HCT116 (cell line): ENCODE data around the gene RCSD1. TPM values are rescaled to one million over a fixed set of nuclear protein-coding genes. Genes with fewer than 3 reads are reported as not detected.

Experiments
- ATAC-seq: fragments of 200-7000 bp; cut with Tn5 transposase; 2 replicates; pipeline ENCODE4 v1.9.1; 2020; ENCODE audit warnings: mild to moderate bottlenecking, moderate library complexity
- BruUV-seq: library from RNA; stranded (reverse); fragments of 400-500 nt; replicated peaks from 2 replicates; lab custom pipeline; 2021; lab: Mats Ljungman, UMichigan
- CTCF ChIA-PET: fragments of 300-600 bp; sonication (Branson Sonifier 250); formaldehyde crosslinking; loops from one replicate; lab custom pipeline; 2021; ENCODE audit warnings: antibody characterized with exemption; lab: Charles Lee
- POLR2A ChIA-PET: fragments of 300-600, 350-600 bp; sonication (Branson Sonifier 250); formaldehyde crosslinking; loops from one replicate; lab custom pipeline; 2021; ENCODE audit warnings: antibody characterized with exemption; lab: Charles Lee
- RAD21 ChIA-PET, 2 experiments: fragments of 300-600 bp; sonication (Branson Sonifier 250); formaldehyde crosslinking; loops; one replicate each; lab custom pipeline; 2023; ENCODE audit warnings: low total read pairs in 2 of 2; ENCODE audit not compliant: uncharacterized antibody in 2 of 2, unreplicated experiment in 2 of 2, low non-redundant PET in 1 of 2; lab: Charles Lee
- DNase-seq: peaks from one replicate; pipeline ENCODE4 v3.0.0-alpha.2; 2010; ENCODE audit warnings: low read depth, low spot score
- H2AFZ ChIP-seq: fragments of 200-600 bp; shearing (Covaris generic), sonication (generic); 2 replicates; pipeline ENCODE4 v1.6.1; 2017; ENCODE audit warnings: low read depth, mixed run types, mixed read lengths, antibody characterized with exemption, low read length; ENCODE audit not compliant: poor library complexity, severe bottlenecking
- H3K27ac ChIP-seq: 2 replicates; pipeline ENCODE4 v1.5.1; 2012; ENCODE audit warnings: low read depth, low read length
- H3K27me3 ChIP-seq: fragments of 200-600 bp; sonication (generic); 2 replicates; pipeline ENCODE4 v1.6.1; 2016; ENCODE audit warnings: mixed run types, low read length, mixed read lengths; ENCODE audit not compliant: insufficient read depth
- H3K36me3 ChIP-seq, 2 experiments: fragments of 200-500 bp in 1 of 2; fragments of 200-600 bp in 1 of 2; sonication (Bioruptor generic) in 1 of 2; sonication (generic) in 1 of 2; 2 replicates each; pipeline versions ENCODE4 v1.5.1 to v1.6.1; 2014 to 2016; ENCODE audit warnings: low read length in 2 of 2, inconsistent platforms in 1 of 2, mixed read lengths in 1 of 2, mixed run types in 1 of 2; ENCODE audit not compliant: insufficient read depth in 2 of 2, control insufficient read depth in 1 of 2
- H3K4me1 ChIP-seq, 2 experiments: fragments of 200-600 bp in 1 of 2; sonication (generic) in 1 of 2; 2 replicates each; pipeline versions ENCODE4 v1.5.1 to v1.6.1; 2012 to 2017; ENCODE audit warnings: low read length in 2 of 2, inconsistent platforms in 1 of 2, mild to moderate bottlenecking in 1 of 2, mixed read lengths in 1 of 2, mixed run types in 1 of 2, moderate library complexity in 1 of 2; ENCODE audit not compliant: insufficient read depth in 2 of 2, control insufficient read depth in 1 of 2
- H3K4me2 ChIP-seq: fragments of 200-600 bp; sonication (generic); 2 replicates; pipeline ENCODE4 v1.6.1; 2017; ENCODE audit warnings: mixed run types, low read length, mixed read lengths
- H3K4me3 ChIP-seq, 2 experiments: fragments of 200-600 bp in 1 of 2; sonication (generic) in 1 of 2; replicated peaks in 1 of 2; 2 replicates each; pipeline ENCODE4 v1.5.1; 2011 to 2016; ENCODE audit warnings: low read length in 2 of 2, control low read depth in 1 of 2, low read depth in 1 of 2, mild to moderate bottlenecking in 1 of 2, mixed read lengths in 1 of 2, mixed run types in 1 of 2
- H3K79me2 ChIP-seq: fragments of 200-600 bp; sonication (generic); 2 replicates; pipeline ENCODE4 v1.6.1; 2017; ENCODE audit warnings: mild to moderate bottlenecking, mixed run types, low read length, moderate library complexity, mixed read lengths; ENCODE audit not compliant: insufficient read depth
- H3K9ac ChIP-seq: fragments of 200-600 bp; sonication (generic); 2 replicates; pipeline ENCODE4 v1.6.1; 2016; ENCODE audit warnings: low read length, mixed read lengths
- H3K9me2 ChIP-seq: fragments of 200-600 bp; sonication (generic), shearing (Covaris generic); 2 replicates; pipeline ENCODE4 v1.6.1; 2017; ENCODE audit warnings: mixed run types, mild to moderate bottlenecking, moderate library complexity; ENCODE audit not compliant: insufficient read depth
- H3K9me3 ChIP-seq, 2 experiments: fragments of 200-500 bp in 1 of 2; fragments of 200-600 bp in 1 of 2; sonication (Bioruptor generic) in 1 of 2; sonication (generic) in 1 of 2; 2 replicates each; pipeline ENCODE4 v1.6.1; 2014 to 2017; ENCODE audit warnings: low read length in 2 of 2, mixed read lengths in 2 of 2, inconsistent platforms in 1 of 2, low read depth in 1 of 2, mild to moderate bottlenecking in 1 of 2, mixed run types in 1 of 2, moderate library complexity in 1 of 2; ENCODE audit not compliant: control insufficient read depth in 1 of 2, insufficient read depth in 1 of 2
- H4K20me1 ChIP-seq: fragments of 200-600 bp; sonication (generic), shearing (Covaris generic); 2 replicates; pipeline ENCODE4 v1.6.1; 2017; ENCODE audit warnings: mixed run types, mild to moderate bottlenecking, moderate library complexity; ENCODE audit not compliant: insufficient read depth
- ATF3 ChIP-seq: IDR thresholded peaks from 2 replicates; pipeline ENCODE4 v1.6.1; 2012
- CBX3 ChIP-seq: IDR thresholded peaks from 2 replicates; pipeline ENCODE4 v1.6.1; 2012; ENCODE audit warnings: low read depth
- CTCF ChIP-seq, 3 experiments: fragments of 200-600 bp in 1 of 3; sonication (generic) in 1 of 3; IDR thresholded peaks in 2 of 3; conservative IDR thresholded peaks in 1 of 3; 2 replicates each; pipeline ENCODE4 v1.5.1; 2012 to 2017; ENCODE audit warnings: low read depth in 2 of 3, low read length in 2 of 3, antibody characterized with exemption in 1 of 3, borderline replicate concordance in 1 of 3, control low read depth in 1 of 3, mild to moderate bottlenecking in 1 of 3, mixed read lengths in 1 of 3, mixed run types in 1 of 3, moderate library complexity in 1 of 3; ENCODE audit not compliant: insufficient read depth in 1 of 3
- EZH2 ChIP-seq: fragments of 200-600 bp; sonication (generic); IDR thresholded peaks from 2 replicates; pipeline ENCODE4 v1.6.1; 2017; ENCODE audit warnings: antibody characterized with exemption, mixed run types
- EZH2phosphoT487 ChIP-seq: fragments of 200-600 bp; IDR thresholded peaks from 2 replicates; pipeline ENCODE4 v1.6.1; 2018; ENCODE audit warnings: antibody characterized with exemption, borderline replicate concordance
- FOSL1 ChIP-seq: IDR thresholded peaks from 2 replicates; pipeline ENCODE4 v1.6.1; 2012; ENCODE audit warnings: low read depth
- JUND ChIP-seq: IDR thresholded peaks from 2 replicates; pipeline ENCODE4 v1.6.1; 2012
- MAX ChIP-seq: IDR thresholded peaks from 2 replicates; pipeline ENCODE4 v1.6.1; 2012
- POLR2A ChIP-seq: IDR thresholded peaks from 2 replicates; pipeline ENCODE4 v1.7.0; 2011; ENCODE audit warnings: borderline replicate concordance; ENCODE audit not compliant: insufficient read depth, insufficient read length; ENCODE audit errors: extremely low read depth
- POLR2AphosphoS5 ChIP-seq: IDR thresholded peaks from 2 replicates; pipeline ENCODE4 v1.6.1; 2011; ENCODE audit warnings: mild to moderate bottlenecking, low read depth, low read length, moderate library complexity
- RAD21 ChIP-seq: IDR thresholded peaks from 2 replicates; pipeline ENCODE4 v1.6.1; 2012; ENCODE audit warnings: low read depth, mild to moderate bottlenecking
- REST ChIP-seq: IDR thresholded peaks from 2 replicates; pipeline ENCODE4 v1.6.1; 2012; ENCODE audit warnings: low read depth
- SP1 ChIP-seq: IDR thresholded peaks from 2 replicates; pipeline ENCODE4 v1.6.1; 2012; ENCODE audit warnings: low read depth
- SRF ChIP-seq: IDR thresholded peaks from 2 replicates; pipeline ENCODE4 v1.6.1; 2012; ENCODE audit warnings: low read depth
- TCF7L2 ChIP-seq: IDR thresholded peaks from 2 replicates; pipeline ENCODE4 v1.7.0; 2011; ENCODE audit warnings: borderline replicate concordance, inconsistent platforms; ENCODE audit not compliant: insufficient read depth, insufficient read length; ENCODE audit errors: extremely low read depth
- YY1 ChIP-seq: IDR thresholded peaks from 2 replicates; pipeline ENCODE4 v1.6.1; 2011; ENCODE audit warnings: low read length, low read depth, moderate library complexity, mild to moderate bottlenecking; ENCODE audit not compliant: insufficient replicate concordance; ENCODE audit errors: extremely low read depth
- ZBTB33 ChIP-seq: IDR thresholded peaks from 2 replicates; pipeline ENCODE4 v1.6.1; 2011; ENCODE audit warnings: mild to moderate bottlenecking, low read length, moderate library complexity; ENCODE audit not compliant: insufficient replicate concordance; ENCODE audit errors: extremely low read depth
- ZFX ChIP-seq: fragments of 450-650 bp; IDR thresholded peaks from 2 replicates; pipeline ENCODE4 v1.6.1; 2017
- ZNF274 ChIP-seq: fragments of 200-500 bp; sonication (Bioruptor generic); IDR thresholded peaks from 2 replicates; pipeline ENCODE4 v1.6.1; 2014; ENCODE audit warnings: mild to moderate bottlenecking, low read depth, low read length, inconsistent platforms
- intact Hi-C: fragments of 100-400 bp; cut with micrococcal nuclease; formaldehyde crosslinking; loops from 2 replicates; pipeline ENCODE4 v1.10.0; 2022
- total RNA-seq: library from RNA; stranded (reverse); gene quantifications from one replicate; pipeline ENCODE4 v1.2.1, GENCODE V29; 2021; ENCODE audit not compliant: unreplicated experiment

Gene RCSD1
- total RNA-seq, 1 experiment from 2014 or later: 0.15 TPM

- intact Hi-C loops: no loop called here
- no peaks in the 10 kb centered on the region for H3K27me3 ChIP-seq
- ChIA-PET POLR2A (no interaction called here), RAD21 (no interaction called here), CTCF (no interaction called here)
- DNase-seq (no peak), ATAC-seq (no peak)
- BruUV-seq: no TSS peak
- H3K36me3 ChIP-seq: no peaks in the 10 kb centered on the region
- H3K79me2 ChIP-seq: no peaks in the 10 kb centered on the region
- H3K9ac ChIP-seq: no peak overlapping the region
- no peaks in the 10 kb centered on the region for H3K4me1 ChIP-seq
- no peak overlapping the region for H3K4me3 ChIP-seq
- no peaks in the 10 kb centered on the region for H4K20me1 ChIP-seq
- H3K9me2 ChIP-seq: no peaks in the 10 kb centered on the region
- TF ChIP-seq TCF7L2 (no peak), MAX (no peak), POLR2A (no peak), YY1 (no peak), SRF (no peak), ZNF274 (no peak), REST (no peak), FOSL1 (no peak), ZBTB33 (no peak), CTCF (IDR thresholded peaks at IDR 0.05 in 2 of 3, conservative IDR thresholded peaks at IDR 0.05 in 1 of 3; ENCODE audit: borderline replicate concordance in 1 of 3, insufficient read depth in 1 of 3, low read depth in 2 of 3, low read length in 2 of 3) (no peak), POLR2AphosphoS5 (no peak), EZH2phosphoT487 (no peak), ZFX (no peak), ATF3 (no peak), RAD21 (no peak), SP1 (no peak), JUND (no peak), CBX3 (no peak), EZH2 (no peak)
- no peak overlapping the region for H2AFZ ChIP-seq
- no peak overlapping the region for H3K4me2 ChIP-seq
- H3K9me3 ChIP-seq: no peaks in the 10 kb centered on the region
- no peak overlapping the region for H3K27ac ChIP-seq
Measured at GRCh38 chr1:167695147-167695546, 65.1 kb downstream of the RCSD1 start.
